Measurements from ENCODE around the gene HAGHL. TPM values are rescaled to one million over a fixed set of nuclear protein-coding genes. Genes with fewer than 3 reads are reported as not detected.

HAGHL gene
- 10 to 100 TPM in 1 of 7 donors, 1 to 10 TPM in 6; 2.6 to 25.7 (median 3.6) TPM for total RNA-seq
- polyA plus RNA-seq: 1 to 10 TPM in 1 of 2 donors, not detected in 1; 2.6 TPM
- long read RNA-seq, donor 1, partial matches to known transcripts: 1 of 4 reads
- long read RNA-seq, donor 1, other reads (novel, unspliced or antisense): 2 of 4 reads
- long read RNA-seq, donor 2, partial matches to known transcripts: 0 of 1 reads
- long read RNA-seq, donor 2, other reads (novel, unspliced or antisense): 0 of 1 reads
- long read RNA-seq, donor 3, transcript HAGHL-203 (8 exons, 1,347 nt): major isoform, 6 of 12 reads
- long read RNA-seq, donor 3, partial matches to known transcripts: 0 of 12 reads
- long read RNA-seq, donor 3, other reads (novel, unspliced or antisense): 6 of 12 reads

- TF ChIP-seq, protein P1, sequence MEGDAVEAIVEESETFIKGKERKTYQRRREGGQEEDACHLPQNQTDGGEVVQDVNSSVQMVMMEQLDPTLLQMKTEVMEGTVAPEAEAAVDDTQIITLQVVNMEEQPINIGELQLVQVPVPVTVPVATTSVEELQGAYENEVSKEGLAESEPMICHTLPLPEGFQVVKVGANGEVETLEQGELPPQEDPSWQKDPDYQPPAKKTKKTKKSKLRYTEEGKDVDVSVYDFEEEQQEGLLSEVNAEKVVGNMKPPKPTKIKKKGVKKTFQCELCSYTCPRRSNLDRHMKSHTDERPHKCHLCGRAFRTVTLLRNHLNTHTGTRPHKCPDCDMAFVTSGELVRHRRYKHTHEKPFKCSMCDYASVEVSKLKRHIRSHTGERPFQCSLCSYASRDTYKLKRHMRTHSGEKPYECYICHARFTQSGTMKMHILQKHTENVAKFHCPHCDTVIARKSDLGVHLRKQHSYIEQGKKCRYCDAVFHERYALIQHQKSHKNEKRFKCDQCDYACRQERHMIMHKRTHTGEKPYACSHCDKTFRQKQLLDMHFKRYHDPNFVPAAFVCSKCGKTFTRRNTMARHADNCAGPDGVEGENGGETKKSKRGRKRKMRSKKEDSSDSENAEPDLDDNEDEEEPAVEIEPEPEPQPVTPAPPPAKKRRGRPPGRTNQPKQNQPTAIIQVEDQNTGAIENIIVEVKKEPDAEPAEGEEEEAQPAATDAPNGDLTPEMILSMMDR (IDR thresholded peaks at IDR 0.05): no peak
- TF ChIP-seq EP300 (IDR thresholded peaks at IDR 0.05): no peak
- TF ChIP-seq POLR2A (IDR thresholded peaks at IDR 0.05): no peak
- 1% methylated on average over 39 to 88 of the region's 88 CpGs for WGBS, 3 donors
- Histone ChIP-seq H3K4me3 (peak within 1 kb of the TSS; percentile 32), H3K9me3 (no peaks in the 10 kb centered on the region), H3K27me3 (peaks cover 15% of the 10 kb centered on the region), H3K27ac (no peak within 1 kb of the TSS), H3K4me1 (ENCODE audit: insufficient read depth) (peaks cover 12% of the 10 kb centered on the region), H3K36me3 (no peaks in the 10 kb centered on the region)
- DNase-seq: peak in 2 of 5 donors; percentile 55 to 59
- intact Hi-C loops (cut with DNase I): no loop called here
Measured at GRCh38 chr16:726438-727290, at the start of gene HAGHL, which contains the start of gene CCDC78. HAGHL (plus strand) TSS chr16:727106; CDS start chr16:727510, 404 bp downstream. CCDC78 (minus strand) TSS chr16:726443; CDS start chr16:726367, 76 bp downstream.

GRCh38 chr16:677316-678190, 49.4 kb upstream of the HAGHL start:
- H3K9me3 ChIP-seq: no peaks in the 10 kb centered on the region
- H3K4me3 ChIP-seq: no peak overlapping the region
- no peaks in the 10 kb centered on the region for H3K36me3 ChIP-seq
- intact Hi-C loops (cut with DNase I): no loop called here
- no peak overlapping the region for H3K27ac ChIP-seq
- no peaks in the 10 kb centered on the region for H3K27me3 ChIP-seq
- 50 to 69% (median 63%) methylated on average over 39 to 57 of the region's 57 CpGs for WGBS, 3 donors
- H3K4me1 ChIP-seq (ENCODE audit: insufficient read depth): peaks cover 16% of the 10 kb centered on the region
- TF ChIP-seq, protein P1 (IDR thresholded peaks at IDR 0.05): no peak
- no peak for TF ChIP-seq POLR2A (IDR thresholded peaks at IDR 0.05)
- no peak for TF ChIP-seq EP300 (IDR thresholded peaks at IDR 0.05)
- peak in 2 of 5 donors; percentile 29 to 50 for DNase-seq

GRCh38 chr16:678209-678857, 48.6 kb upstream of the HAGHL start:
- TF ChIP-seq, protein P1 (IDR thresholded peaks at IDR 0.05): no peak
- TF ChIP-seq EP300 (IDR thresholded peaks at IDR 0.05) (no peak), POLR2A (IDR thresholded peaks at IDR 0.05) (no peak)
- Histone ChIP-seq H3K4me3 (no peak overlapping the region), H3K27ac (no peak overlapping the region), H3K36me3 (no peaks in the 10 kb centered on the region), H3K9me3 (no peaks in the 10 kb centered on the region), H3K4me1 (ENCODE audit: insufficient read depth) (peaks cover 20% of the 10 kb centered on the region), H3K27me3 (no peaks in the 10 kb centered on the region)
- 62 to 72% (median 70%) methylated on average over 21 of the region's 21 CpGs for WGBS, 3 donors
- DNase-seq: peak in 3 of 5 donors; percentile 40 to 63 (median 57)
- intact Hi-C loops (cut with DNase I): no loop called here
